GM21360 (cell line): ENCODE data around the gene CNOT9.
"Not testable (repeated sequence)": the region's sequence is repeated elsewhere in the genome, so short reads cannot be mapped to it uniquely, and the experiment has no call there.

Source experiments
- ATAC-seq: cut with Tn5 transposase; IDR thresholded peaks from one replicate; pipeline ENCODE4 v1.9.1; 2021; ENCODE audit warnings: mild to moderate bottlenecking, moderate library complexity; ENCODE audit not compliant: unreplicated experiment

CNOT9 gene

GRCh38 chr2:218568190-218569037, at the start of gene CNOT9, which contains the start of gene USP37:
Gene CNOT9, plus strand, starts transcription at chr2:218568839. Its CDS starts 116 bp downstream, at chr2:218568955.
Gene USP37, minus strand, starts transcription at chr2:218568351. Its CDS starts 9,698 bp downstream, at chr2:218558653.
- peak; percentile 79 for ATAC-seq

DNA sequence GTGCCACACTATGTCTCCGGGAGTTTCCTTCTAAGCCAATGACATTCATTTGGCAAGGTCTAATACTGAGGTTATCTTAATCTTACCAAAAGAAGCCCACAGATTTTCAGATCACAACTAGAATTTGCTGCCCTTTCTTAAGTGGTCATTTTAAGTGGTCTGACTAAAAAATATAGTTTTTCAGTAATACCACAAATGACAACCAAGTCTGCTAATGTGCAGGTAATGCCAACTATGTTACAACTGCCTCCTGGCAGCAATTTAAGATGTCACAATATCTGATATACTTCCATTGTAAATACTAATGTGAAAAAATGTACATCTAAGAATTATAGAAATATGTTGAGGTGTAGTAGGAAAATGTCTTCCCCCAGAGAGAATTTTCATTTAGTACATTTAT, 49.8 kb upstream of the CNOT9 start:
- no peak for ATAC-seq

- no peak for ATAC-seq
Measured at GRCh38 chr2:218523651-218524050, 45.0 kb upstream of the CNOT9 start.

DNA sequence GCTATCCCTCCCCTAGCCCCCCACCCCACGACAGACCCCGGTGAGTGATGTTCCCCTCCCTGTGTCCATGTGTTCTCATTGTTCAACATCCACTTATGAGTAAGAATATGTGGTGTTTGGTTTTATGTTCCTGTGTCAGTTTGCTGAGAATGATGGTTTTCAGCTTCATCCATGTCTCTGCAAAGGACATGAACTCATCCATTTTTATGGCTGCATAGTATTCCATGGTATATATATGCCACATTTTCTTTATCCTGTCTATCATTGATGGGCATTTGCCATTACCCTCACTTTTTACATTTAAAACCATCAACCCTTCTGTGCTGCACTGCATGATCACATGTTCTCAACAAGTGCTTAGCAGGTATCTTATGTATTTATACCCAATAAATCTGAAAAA, 40.2 kb upstream of the CNOT9 start:
- ATAC-seq: not testable (repeated sequence)

DNA sequence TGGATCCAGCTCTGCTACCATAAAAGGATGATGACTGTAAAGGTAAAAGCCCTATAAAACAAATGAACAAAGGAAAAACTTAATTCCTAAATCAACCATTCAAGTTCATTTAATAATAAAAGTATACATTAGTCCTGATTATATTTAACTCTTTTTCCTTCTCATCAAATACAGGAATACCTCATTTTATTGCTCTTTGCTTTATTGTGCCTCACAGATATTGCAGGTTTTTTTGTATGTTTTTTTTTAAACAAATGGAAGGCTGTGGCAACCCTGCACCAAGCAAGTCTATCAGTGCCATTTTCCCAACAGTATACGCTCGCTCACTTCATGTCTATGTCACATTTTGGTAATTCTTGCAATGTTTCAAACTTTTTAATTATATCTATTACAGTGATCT, 38.6 kb upstream of the CNOT9 start:
- no peak for ATAC-seq

- ATAC-seq: no peak
Measured at GRCh38 chr2:218536804-218537494, 31.7 kb upstream of the CNOT9 start.

DNA sequence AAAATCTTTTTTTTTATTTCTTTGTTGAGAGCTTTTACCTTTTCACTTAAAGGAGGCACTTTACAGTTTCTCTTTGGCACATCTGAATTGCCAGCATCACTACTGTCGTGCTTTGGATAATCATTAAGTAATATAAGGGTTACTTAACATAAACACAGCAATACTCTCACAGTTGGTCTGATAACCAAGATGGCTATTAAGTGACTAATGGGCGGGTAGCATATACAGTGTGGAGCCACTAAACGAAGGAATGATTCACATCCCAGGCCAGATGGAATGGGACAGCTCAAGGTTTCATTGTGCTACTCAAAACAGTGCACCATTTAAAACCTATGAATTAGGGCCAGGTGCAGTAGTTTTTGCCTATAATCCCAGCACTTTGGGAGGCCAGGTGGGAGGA, 28.6 kb upstream of the CNOT9 start:
- ATAC-seq: no peak

DNA sequence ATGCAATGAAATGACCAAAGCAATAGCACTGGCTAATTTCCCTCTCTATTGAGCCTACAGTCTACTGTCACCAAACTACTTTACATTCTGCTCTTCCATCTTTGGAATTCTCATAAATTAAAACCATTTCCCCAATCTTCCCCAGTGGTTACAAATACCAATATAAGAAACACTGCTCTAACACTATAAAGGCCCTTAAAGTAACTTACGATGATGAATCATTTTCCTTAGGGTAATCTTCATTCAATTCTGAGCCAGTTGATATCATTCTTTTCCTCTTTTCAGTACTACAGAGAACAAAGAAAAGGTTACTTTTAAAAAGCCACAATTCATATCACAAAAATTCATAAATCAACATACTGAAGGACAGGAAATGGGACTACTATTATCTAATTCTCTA, 22.6 kb upstream of the CNOT9 start:
- no peak for ATAC-seq

GRCh38 chr2:218547511-218547910, 21.1 kb upstream of the CNOT9 start:
- ATAC-seq: no peak

- peak; percentile 55 for ATAC-seq
Measured at GRCh38 chr2:218547978-218548377, 20.7 kb upstream of the CNOT9 start.

- ATAC-seq: not testable (repeated sequence)
Measured at GRCh38 chr2:218554225-218554624, 14.4 kb upstream of the CNOT9 start.

- no peak for ATAC-seq
Measured at GRCh38 chr2:218555527-218555926, 13.1 kb upstream of the CNOT9 start.

- ATAC-seq: no peak
Measured at GRCh38 chr2:218557941-218558340, 10.7 kb upstream of the CNOT9 start.

- ATAC-seq: no peak
Measured at GRCh38 chr2:218558986-218559385, 9.7 kb upstream of the CNOT9 start.

GRCh38 chr2:218564056-218564455, 4.6 kb upstream of the CNOT9 start:
- no peak for ATAC-seq

- ATAC-seq: no peak
Measured at GRCh38 chr2:218566296-218566695, 2.3 kb upstream of the CNOT9 start.

DNA sequence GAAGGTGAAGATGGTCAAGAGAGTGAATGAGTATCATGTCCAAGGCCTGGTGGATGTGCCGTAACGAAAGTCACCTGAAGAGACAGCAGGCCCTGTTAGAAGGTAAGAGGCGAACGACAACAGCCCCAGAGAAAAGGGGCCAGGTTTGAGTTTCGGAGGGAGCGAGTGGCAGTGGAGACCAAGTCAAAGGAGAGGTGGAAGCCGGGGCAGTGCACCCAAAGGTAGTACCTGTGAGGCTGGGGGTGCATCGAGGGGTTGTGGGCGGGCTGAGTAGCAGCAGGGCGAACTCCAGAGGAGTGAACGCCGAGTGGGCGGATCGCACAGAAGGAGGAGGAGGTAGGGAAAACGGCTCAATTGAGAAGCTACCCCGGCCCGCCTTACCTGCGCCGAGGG, 846 bp upstream of the CNOT9 start:
- peak; percentile 38 for ATAC-seq

- no peak for ATAC-seq
Measured at GRCh38 chr2:218569038-218569431, 396 bp downstream of the CNOT9 start.

- ATAC-seq: no peak
Measured at GRCh38 chr2:218569661-218570500, 1.2 kb downstream of the CNOT9 start.

- ATAC-seq: no peak
Measured at GRCh38 chr2:218570850-218571249, 2.2 kb downstream of the CNOT9 start.

GRCh38 chr2:218576854-218577253, 8.2 kb downstream of the CNOT9 start:
- ATAC-seq: no peak
